Measurements from ENCODE around the gene TMEM39A.

The TMEM39A gene

GRCh38 chr3:119396870-119397269 is 66.5 kb downstream of the TMEM39A start:
- no peak for DNase-seq

- peak; percentile 4 for DNase-seq
Measured at GRCh38 chr3:119395923-119396358, 67.5 kb downstream of the TMEM39A start.

- DNase-seq, result no peak
Measured at GRCh38 chr3:119388577-119388976, 74.8 kb downstream of the TMEM39A start.

GRCh38 chr3:119382134-119382533 is 81.3 kb downstream of the TMEM39A start:
- DNase-seq, result no peak

- DNase-seq, result no peak
Measured at GRCh38 chr3:119380697-119381096, 82.7 kb downstream of the TMEM39A start.
